Right lobe of liver (tissue), 6 donors: ENCODE data around the gene MECR. TPM values are rescaled to one million over a fixed set of nuclear protein-coding genes. Genes with fewer than 3 reads are reported as not detected.
A peak's percentile ranks its signal among the peaks of the same experiment; 100 is the strongest.
"Not testable (repeated sequence)": the region's sequence is repeated elsewhere in the genome, so short reads cannot be mapped to it uniquely, and the experiment has no call there.

ENCODE experiments used
- ATAC-seq, 4 donors: fragments of 200-7000 bp; cut with Tn5 transposase; one replicate each; pipeline ENCODE4 v1.9.1; 2020; ENCODE audit warnings: mild to moderate bottlenecking in 4 of 4, moderate library complexity in 4 of 4
- DNase-seq, 3 donors: peaks; one replicate each; pipeline ENCODE4 v3.0.0-alpha.2; 2020
- H3K27ac ChIP-seq, 3 donors: fragments of 200-600 bp; one replicate each; pipeline ENCODE4 v1.8.0; 2022
- H3K27me3 ChIP-seq, 2 donors: fragments of 200-600 bp; one replicate each; pipeline ENCODE4 v1.8.0; 2022
- H3K36me3 ChIP-seq, 4 donors: fragments of 200-600 bp; sonication (generic) in 1 of 4; one replicate each; pipeline versions ENCODE4 v1.5.1 to v1.8.0; 2017 to 2022; ENCODE audit warnings: control low read depth in 1 of 4
- H3K4me1 ChIP-seq, 4 donors: fragments of 200-600 bp; sonication (generic) in 1 of 4; one replicate each; pipeline versions ENCODE4 v1.5.1 to v1.8.0; 2017 to 2022; ENCODE audit warnings: control low read depth in 1 of 4
- H3K4me3 ChIP-seq, 3 donors: fragments of 200-600 bp; one replicate each; pipeline ENCODE4 v1.8.0; 2022
- H3K9me3 ChIP-seq, 4 donors: fragments of 200-600 bp; sonication (generic) in 1 of 4; one replicate each; pipeline versions ENCODE4 v1.5.1 to v1.8.0; 2017 to 2022; ENCODE audit warnings: control low read depth in 1 of 4
- CTCF ChIP-seq, 4 donors: fragments of 200-600 bp in 3 of 4; fragments of 450-650 bp in 1 of 4; IDR thresholded peaks; one replicate each; pipeline versions ENCODE4 v1.5.1 to v1.8.0; 2016 to 2022; ENCODE audit warnings: antibody characterized with exemption in 4 of 4, mild to moderate bottlenecking in 2 of 4
- POLR2A ChIP-seq: fragments of 450-650 bp; IDR thresholded peaks from one replicate; pipeline ENCODE4 v1.6.1; 2017; ENCODE audit warnings: antibody characterized with exemption, mild to moderate bottlenecking
- WGBS: methylation state at CpG from one replicate; pipeline ENCODE4 v1.1.6; 2018; ENCODE audit warnings: low coverage, low lambda C conversion rate; ENCODE audit not compliant: insufficient coverage; ENCODE audit errors: missing lambda C conversion rate; 5-methylcytosine and 5-hydroxymethylcytosine counted together
- intact Hi-C, 2 donors: fragments of 100-400 bp; cut with DNase I; formaldehyde crosslinking; loops; one replicate each; pipeline versions ENCODE4 v1.11.2 to v1.14.1; 2022
- total RNA-seq, 6 experiments: library from RNA; depleted of rRNA in 2 of 6; stranded (reverse); fragments of >200 nt in 2 of 6; fragmentation: NEBNext Ultra II Directional in 3 of 6; extraction: Animal tissue kit (Norgen Biotek cat#: 25700) in 3 of 6; gene quantifications; one replicate each; pipeline versions ENCODE4 v1.1.0 to v1.2.4, GENCODE V29; 2016 to 2023
- donor health status: DM: no; HTN: yes; CAD: no.
- donor health status: DM: no; HTN: no; CAD: no.
- donor health status: DM: no; HTN: no; CAD: no.
- donor health status: DM: no; HTN: yes; CAD: no.
- donor health status: DM: no; HTN: yes; CAD: no.

The MECR gene
- total RNA-seq, 6 experiments from 2014 or later = 13.1 to 22.1 (median 15.7) TPM

- peak overlapping the region; percentile 71 for H3K4me3 ChIP-seq
- no peaks in the 10 kb centered on the region for H3K9me3 ChIP-seq
- intact Hi-C loops = loop anchor here (10.0 kb wide), 1 partner anchor 1468 kb away; no protein-coding TSS in a partner anchor
- H3K36me3 ChIP-seq = no peaks in the 10 kb centered on the region
- peaks cover 0 to 21% (median 0%) of the 10 kb centered on the region in 4 donors for H3K4me1 ChIP-seq
- DNase-seq = peak; percentile 67 to 72 (median 71)
- WGBS = 3% methylated on average over 12 of the region's 79 CpGs
- H3K27ac ChIP-seq = peak overlapping the region in 2 of 3 donors; percentile 47 to 56
- TF ChIP-seq POLR2A = peak; percentile 19
- no peak for TF ChIP-seq CTCF (IDR thresholded peaks at IDR 0.05)
- ATAC-seq = peak; percentile 42 to 56 (median 49)
- H3K27me3 ChIP-seq = no peaks in the 10 kb centered on the region
Observed at GRCh38 chr1:29237129-29237821, 6.5 kb upstream of the MECR start.

- H3K36me3 ChIP-seq = no peaks in the 10 kb centered on the region
- intact Hi-C loops = loop anchor here (10.0 kb wide), 1 partner anchor 1468 kb away; no protein-coding TSS in a partner anchor
- WGBS = 0% methylated on average over 15 of the region's 30 CpGs
- DNase-seq (peak in 1 of 3 donors; percentile 65), ATAC-seq (peak in 2 of 4 donors; percentile 13 to 25)
- no peaks in the 10 kb centered on the region for H3K9me3 ChIP-seq
- H3K4me3 ChIP-seq = peak overlapping the region; percentile 71
- H3K4me1 ChIP-seq = peaks cover 0 to 21% (median 0%) of the 10 kb centered on the region in 4 donors
- H3K27ac ChIP-seq = peak overlapping the region in 2 of 3 donors; percentile 56 to 57
- no peaks in the 10 kb centered on the region for H3K27me3 ChIP-seq
- TF ChIP-seq CTCF (IDR thresholded peaks at IDR 0.05) (no peak), POLR2A (no peak)
Observed at GRCh38 chr1:29236712-29237128, 6.0 kb upstream of the MECR start.

GRCh38 chr1:29235955-29236711 is 5.4 kb upstream of the MECR start, which contains the start of gene PTPRU:
PTPRU (plus strand) TSS chr1:29236522; CDS start chr1:29236645, 123 bp downstream.
- peak; percentile 87 to 88 (median 87) for DNase-seq
- Histone ChIP-seq H3K4me1 (peaks cover 0 to 21% (median 0%) of the 10 kb centered on the region in 4 donors), H3K9me3 (no peaks in the 10 kb centered on the region), H3K36me3 (no peaks in the 10 kb centered on the region), H3K4me3 (peak within 1 kb of the TSS; percentile 71), H3K27me3 (no peaks in the 10 kb centered on the region), H3K27ac (peak within 1 kb of the TSS in 2 of 3 donors; percentile 56 to 57)
- 20% methylated on average over 14 of the region's 82 CpGs for WGBS
- intact Hi-C loops = loop anchor here (10.0 kb wide), 1 partner anchor 1469 kb away; no protein-coding TSS in a partner anchor
- TF ChIP-seq CTCF (IDR thresholded peaks at IDR 0.05) (peak; percentile 71 to 100 (median 88)), POLR2A (peak; percentile 61)
- peak; percentile 79 to 91 (median 84) for ATAC-seq

- H3K27ac ChIP-seq, H3K27me3 ChIP-seq, DNase-seq, H3K4me3 ChIP-seq, H3K36me3 ChIP-seq, H3K9me3 ChIP-seq, ATAC-seq: not testable (repeated sequence)
- H3K4me1 ChIP-seq = peaks cover 0 to 25% (median 0%) of the 10 kb centered on the region in 4 donors
- intact Hi-C loops = loop anchor here (10.0 kb wide), 1 partner anchor 1470 kb away; no protein-coding TSS in a partner anchor
- 68% methylated on average over 9 of the region's 9 CpGs for WGBS
Observed at GRCh38 chr1:29234881-29235280, 4.1 kb upstream of the MECR start.
